OCI-LY1 (cell line): ENCODE measurements around the gene NHSL2.

ENCODE experiments used
- H2AFZ ChIP-seq: fragments of 200-600 bp; sonication (generic), shearing (Covaris generic); 2 replicates; pipeline ENCODE4 v1.6.0; 2014; ENCODE audit warnings: antibody characterized with exemption, mild to moderate bottlenecking, low read length
- H3F3A ChIP-seq: fragments of 200-600 bp; sonication (generic), shearing (Covaris generic); 2 replicates; pipeline ENCODE4 v1.6.0; 2014; ENCODE audit warnings: mild to moderate bottlenecking, antibody characterized with exemption, low read length, moderate library complexity; ENCODE audit not compliant: insufficient read depth
- H3K27ac ChIP-seq: fragments of 200-600 bp; sonication (generic); 2 replicates; pipeline ENCODE4 v1.5.1; 2014; ENCODE audit warnings: low read length, mixed run types, mild to moderate bottlenecking, low read depth; ENCODE audit not compliant: poor library complexity, severe bottlenecking
- H3K27me3 ChIP-seq: fragments of 200-600 bp; sonication (generic); 2 replicates; pipeline ENCODE4 v1.6.0; 2014; ENCODE audit warnings: antibody characterized with exemption, mild to moderate bottlenecking, low read length, moderate library complexity; ENCODE audit not compliant: insufficient read depth
- H3K36me3 ChIP-seq: fragments of 200-600 bp; sonication (generic); 2 replicates; pipeline ENCODE4 v1.6.1; 2014; ENCODE audit warnings: mild to moderate bottlenecking, antibody characterized with exemption, low read length, moderate library complexity, mixed read lengths; ENCODE audit not compliant: insufficient read depth
- H3K4me1 ChIP-seq: fragments of 200-600 bp; sonication (generic); 2 replicates; pipeline ENCODE4 v1.5.1; 2014; ENCODE audit warnings: mild to moderate bottlenecking, low read length, moderate library complexity; ENCODE audit not compliant: insufficient read depth, severe bottlenecking
- H3K4me2 ChIP-seq: fragments of 200-600 bp; sonication (generic), shearing (Covaris generic); 2 replicates; pipeline ENCODE4 v1.6.1; 2014; ENCODE audit warnings: low read length
- H3K4me3 ChIP-seq: fragments of 200-600 bp; sonication (generic); 2 replicates; pipeline ENCODE4 v1.5.1; 2014; ENCODE audit warnings: low read length, low read depth, mild to moderate bottlenecking, mixed read lengths; ENCODE audit not compliant: poor library complexity, severe bottlenecking
- H3K79me2 ChIP-seq: fragments of 200-600 bp; shearing (Covaris generic); 2 replicates; pipeline ENCODE4 v1.6.1; 2016; ENCODE audit warnings: mixed run types, low read length, mixed read lengths; ENCODE audit not compliant: insufficient read depth
- H3K9ac ChIP-seq: fragments of 200-600 bp; sonication (generic), shearing (Covaris generic); 2 replicates; pipeline ENCODE4 v1.6.1; 2014; ENCODE audit warnings: mild to moderate bottlenecking, low read length, mixed read lengths
- H3K9me2 ChIP-seq: fragments of 200-600 bp; sonication (generic), shearing (Covaris generic); 2 replicates; pipeline ENCODE4 v1.6.1; 2014; ENCODE audit warnings: low read depth, mild to moderate bottlenecking, low read length, mixed read lengths
- H3K9me3 ChIP-seq: fragments of 200-600 bp; shearing (Covaris generic); 2 replicates; pipeline ENCODE4 v1.6.1; 2014; ENCODE audit warnings: low read length, mixed read lengths
- H4K20me1 ChIP-seq: fragments of 200-600 bp; sonication (generic), shearing (Covaris generic); 2 replicates; pipeline ENCODE4 v1.6.0; 2016; ENCODE audit warnings: mild to moderate bottlenecking, low read length; ENCODE audit not compliant: insufficient read depth
- EZH2 ChIP-seq: fragments of 200-600 bp; sonication (generic), shearing (Covaris generic); IDR thresholded peaks from 2 replicates; pipeline ENCODE4 v1.8.0; 2017; ENCODE audit warnings: borderline replicate concordance, mixed run types, mild to moderate bottlenecking, antibody characterized with exemption, low read length, moderate library complexity, mixed read lengths
- TF ChIP-seq, protein P1 (sequence below): fragments of 200-600 bp; sonication (generic), shearing (Covaris generic); IDR thresholded peaks from 2 replicates; pipeline ENCODE4 v1.5.1; 2017; ENCODE audit warnings: mild to moderate bottlenecking, antibody characterized with exemption, low read length, moderate library complexity, mixed read lengths

The NHSL2 gene

DNA sequence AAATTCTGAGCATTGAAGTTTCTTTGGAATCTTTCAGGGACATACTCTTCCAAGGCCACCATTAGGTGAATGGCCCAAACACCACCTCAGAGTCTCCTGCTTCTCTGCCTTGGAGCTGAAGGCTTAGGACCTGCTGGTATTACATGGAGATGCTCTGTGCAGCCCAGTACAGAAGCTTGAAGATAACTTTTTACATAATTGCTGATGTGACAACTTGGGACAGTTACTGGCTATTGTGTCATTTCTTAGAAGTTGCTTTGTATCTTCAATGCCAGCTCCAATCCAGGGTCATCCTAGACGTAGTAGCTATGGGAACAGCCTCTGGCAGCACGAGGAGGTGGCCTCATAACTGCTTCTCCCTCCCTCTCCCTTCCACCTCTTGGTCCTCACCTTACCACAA lies 160.6 kb downstream of the NHSL2 start:
- no peak overlapping the region for H3K4me3 ChIP-seq
- H2AFZ ChIP-seq = no peak overlapping the region
- H3F3A ChIP-seq = no peaks in the 10 kb centered on the region
- no peak overlapping the region for H3K27ac ChIP-seq
- no peaks in the 10 kb centered on the region for H4K20me1 ChIP-seq
- H3K36me3 ChIP-seq = no peaks in the 10 kb centered on the region
- H3K9me3 ChIP-seq = no peaks in the 10 kb centered on the region
- H3K79me2 ChIP-seq = no peaks in the 10 kb centered on the region
- H3K4me2 ChIP-seq = no peak overlapping the region
- no peak for TF ChIP-seq EZH2
- TF ChIP-seq, protein P1, sequence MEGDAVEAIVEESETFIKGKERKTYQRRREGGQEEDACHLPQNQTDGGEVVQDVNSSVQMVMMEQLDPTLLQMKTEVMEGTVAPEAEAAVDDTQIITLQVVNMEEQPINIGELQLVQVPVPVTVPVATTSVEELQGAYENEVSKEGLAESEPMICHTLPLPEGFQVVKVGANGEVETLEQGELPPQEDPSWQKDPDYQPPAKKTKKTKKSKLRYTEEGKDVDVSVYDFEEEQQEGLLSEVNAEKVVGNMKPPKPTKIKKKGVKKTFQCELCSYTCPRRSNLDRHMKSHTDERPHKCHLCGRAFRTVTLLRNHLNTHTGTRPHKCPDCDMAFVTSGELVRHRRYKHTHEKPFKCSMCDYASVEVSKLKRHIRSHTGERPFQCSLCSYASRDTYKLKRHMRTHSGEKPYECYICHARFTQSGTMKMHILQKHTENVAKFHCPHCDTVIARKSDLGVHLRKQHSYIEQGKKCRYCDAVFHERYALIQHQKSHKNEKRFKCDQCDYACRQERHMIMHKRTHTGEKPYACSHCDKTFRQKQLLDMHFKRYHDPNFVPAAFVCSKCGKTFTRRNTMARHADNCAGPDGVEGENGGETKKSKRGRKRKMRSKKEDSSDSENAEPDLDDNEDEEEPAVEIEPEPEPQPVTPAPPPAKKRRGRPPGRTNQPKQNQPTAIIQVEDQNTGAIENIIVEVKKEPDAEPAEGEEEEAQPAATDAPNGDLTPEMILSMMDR = no peak
- H3K27me3 ChIP-seq = no peaks in the 10 kb centered on the region
- no peaks in the 10 kb centered on the region for H3K4me1 ChIP-seq
- H3K9ac ChIP-seq = no peak overlapping the region
- H3K9me2 ChIP-seq = no peaks in the 10 kb centered on the region

DNA sequence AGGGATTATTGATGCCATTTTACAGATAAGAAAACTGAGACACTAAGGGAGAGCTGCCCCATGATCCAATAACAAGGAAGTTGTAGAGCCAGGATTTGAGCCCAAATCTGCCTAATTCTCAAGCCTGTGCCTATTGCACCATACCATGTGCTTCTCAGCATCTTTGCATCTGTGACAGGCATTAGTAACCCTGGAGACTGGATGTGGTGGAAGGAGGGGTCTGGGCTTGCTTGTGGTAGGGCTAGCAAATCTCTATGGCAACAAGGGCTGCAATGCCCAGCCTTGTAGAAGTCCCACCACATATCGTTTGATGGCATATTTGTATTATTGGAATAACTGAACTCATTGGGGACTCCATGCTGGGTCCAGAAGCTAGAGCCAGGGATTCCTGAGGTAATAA lies 163.0 kb downstream of the NHSL2 start:
- Histone ChIP-seq H3K9me3 (no peaks in the 10 kb centered on the region), H3K36me3 (no peaks in the 10 kb centered on the region), H4K20me1 (no peaks in the 10 kb centered on the region), H3K27ac (no peak overlapping the region), H3K4me1 (no peaks in the 10 kb centered on the region), H3F3A (no peaks in the 10 kb centered on the region), H3K9ac (no peak overlapping the region), H3K4me3 (no peak overlapping the region), H3K9me2 (no peaks in the 10 kb centered on the region), H3K4me2 (no peak overlapping the region), H3K79me2 (no peaks in the 10 kb centered on the region), H2AFZ (no peak overlapping the region), H3K27me3 (no peaks in the 10 kb centered on the region)
- TF ChIP-seq EZH2 = no peak
- TF ChIP-seq, protein P1 = no peak

DNA sequence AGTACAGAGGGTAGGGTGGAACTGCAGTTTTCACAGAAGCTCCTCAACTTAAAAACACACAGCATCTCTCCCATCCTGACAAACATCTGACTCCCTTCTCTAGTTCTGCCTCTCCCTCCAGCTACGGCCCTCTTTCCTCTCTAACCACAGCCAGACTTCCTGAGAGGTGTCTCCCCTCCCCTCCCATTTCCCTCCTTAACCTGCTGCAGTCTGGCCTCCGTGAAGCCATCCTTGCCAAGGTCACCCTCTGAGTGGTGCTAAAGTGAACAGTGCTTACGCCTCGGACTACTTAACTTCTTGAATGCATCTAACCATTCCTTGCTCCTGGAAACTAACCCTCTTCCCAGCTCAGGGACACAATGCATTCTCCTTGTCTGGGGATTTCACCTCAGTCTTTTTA lies 167.8 kb downstream of the NHSL2 start:
- no peaks in the 10 kb centered on the region for H3K9me3 ChIP-seq
- no peak overlapping the region for H3K4me2 ChIP-seq
- no peak overlapping the region for H2AFZ ChIP-seq
- H3F3A ChIP-seq = no peaks in the 10 kb centered on the region
- TF ChIP-seq, protein P1 = no peak
- TF ChIP-seq EZH2 = no peak
- H3K9ac ChIP-seq = no peak overlapping the region
- no peaks in the 10 kb centered on the region for H3K79me2 ChIP-seq
- H3K27ac ChIP-seq = no peak overlapping the region
- no peak overlapping the region for H3K4me3 ChIP-seq
- H4K20me1 ChIP-seq = no peaks in the 10 kb centered on the region
- H3K9me2 ChIP-seq = no peaks in the 10 kb centered on the region
- no peaks in the 10 kb centered on the region for H3K4me1 ChIP-seq
- H3K36me3 ChIP-seq = no peaks in the 10 kb centered on the region
- H3K27me3 ChIP-seq = no peaks in the 10 kb centered on the region
